Stimulated activated CD8-positive, alpha-beta memory T cell treated with anti-CD3 and anti-CD28 coated beads, Interleukin-4, amount 100 ng/mL, for 1 hour (primary cell): ENCODE results near the gene ANKRD39.

Source experiments
- DNase-seq, 2 donors: peaks; one replicate each; pipeline ENCODE4 v3.0.0-alpha.2; 2020; ENCODE audit warnings: low read depth in 2 of 2, low spot score in 1 of 2

Gene ANKRD39

DNA sequence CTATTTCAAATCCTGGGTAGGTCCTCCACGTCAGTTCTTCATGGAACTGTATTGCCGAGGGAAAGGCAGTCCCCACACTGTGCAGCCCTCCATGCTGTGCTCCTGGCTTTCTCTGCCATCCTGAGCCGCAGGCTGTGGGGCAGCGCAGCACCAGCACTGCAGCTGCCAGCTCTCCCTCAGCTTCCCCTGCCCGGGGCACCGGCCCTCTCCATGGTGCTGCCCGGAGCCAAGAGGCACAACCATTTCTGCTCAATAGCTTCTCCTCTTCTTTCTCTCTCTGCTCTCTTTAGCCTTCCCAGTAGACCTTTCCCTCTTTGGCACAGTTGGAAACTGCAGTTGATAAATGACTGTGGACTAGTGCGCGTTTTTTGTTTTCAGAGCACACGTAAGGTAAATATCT, 26.1 kb downstream of the ANKRD39 start:
- DNase-seq: no peak

DNA sequence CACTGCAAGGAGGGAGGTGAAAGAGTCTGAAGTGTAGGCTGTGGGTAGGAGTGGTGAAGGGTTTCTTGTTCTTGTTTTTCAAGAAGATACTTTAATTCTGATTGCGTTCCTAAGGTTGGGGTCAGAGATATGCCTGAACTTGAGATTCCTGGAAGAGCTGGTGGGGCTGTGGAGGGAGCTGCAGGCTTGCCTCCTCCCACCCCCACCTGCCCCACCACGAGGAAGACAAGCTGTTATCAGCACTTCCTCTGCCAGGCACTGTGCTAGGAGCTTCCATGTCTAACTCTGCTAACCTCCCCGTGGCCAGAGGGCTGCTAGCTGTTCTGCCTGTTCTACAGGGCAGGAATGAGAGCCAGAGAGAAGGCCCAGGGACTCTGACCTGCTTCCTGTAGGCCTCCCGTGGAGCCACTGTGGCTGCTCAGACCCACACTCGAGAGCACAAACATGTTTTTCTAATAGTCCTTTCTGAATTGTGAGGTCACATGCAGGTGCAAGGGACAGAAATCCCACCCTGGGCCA, 27.7 kb downstream of the ANKRD39 start:
- DNase-seq: no peak

DNA sequence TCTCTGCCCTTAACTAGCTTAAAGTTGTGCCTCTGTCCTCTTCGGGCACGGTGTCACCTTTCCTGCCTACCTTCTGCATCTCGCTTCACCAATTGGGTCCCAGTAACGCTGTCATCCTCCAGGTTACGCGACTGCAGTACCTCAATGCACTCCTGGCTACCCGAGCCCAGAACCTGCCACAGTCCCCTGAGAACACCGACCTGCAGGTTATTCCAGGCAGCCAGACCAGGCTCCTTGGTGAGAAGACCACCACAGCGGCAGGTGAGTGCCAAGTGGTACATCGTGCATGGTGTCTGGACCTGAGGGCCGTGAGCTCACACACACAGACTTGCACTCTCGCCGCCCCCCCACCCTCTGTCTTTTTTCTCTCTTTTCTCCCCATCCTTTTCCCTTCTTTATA, 28.9 kb downstream of the ANKRD39 start:
- no peak for DNase-seq

DNA sequence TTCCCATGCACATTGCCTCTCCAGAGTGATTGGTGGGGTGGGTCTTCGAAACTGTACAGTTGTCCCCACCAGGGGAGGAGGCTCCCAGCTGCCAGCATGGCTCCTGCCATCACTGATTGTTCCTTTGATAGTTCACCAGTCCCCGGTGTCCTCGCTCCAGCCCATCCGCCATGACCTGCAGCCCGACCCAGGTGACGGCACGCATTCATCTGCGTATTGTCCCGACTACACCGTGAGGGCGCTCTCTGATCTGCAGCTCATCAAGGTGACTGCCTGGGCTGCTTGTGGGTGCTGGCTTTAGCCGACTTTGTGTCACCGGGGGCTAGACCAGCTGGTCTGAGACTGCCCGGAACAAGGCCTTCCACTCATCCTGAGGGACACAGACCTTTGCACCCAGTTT, 29.4 kb downstream of the ANKRD39 start:
- DNase-seq: no peak

DNA sequence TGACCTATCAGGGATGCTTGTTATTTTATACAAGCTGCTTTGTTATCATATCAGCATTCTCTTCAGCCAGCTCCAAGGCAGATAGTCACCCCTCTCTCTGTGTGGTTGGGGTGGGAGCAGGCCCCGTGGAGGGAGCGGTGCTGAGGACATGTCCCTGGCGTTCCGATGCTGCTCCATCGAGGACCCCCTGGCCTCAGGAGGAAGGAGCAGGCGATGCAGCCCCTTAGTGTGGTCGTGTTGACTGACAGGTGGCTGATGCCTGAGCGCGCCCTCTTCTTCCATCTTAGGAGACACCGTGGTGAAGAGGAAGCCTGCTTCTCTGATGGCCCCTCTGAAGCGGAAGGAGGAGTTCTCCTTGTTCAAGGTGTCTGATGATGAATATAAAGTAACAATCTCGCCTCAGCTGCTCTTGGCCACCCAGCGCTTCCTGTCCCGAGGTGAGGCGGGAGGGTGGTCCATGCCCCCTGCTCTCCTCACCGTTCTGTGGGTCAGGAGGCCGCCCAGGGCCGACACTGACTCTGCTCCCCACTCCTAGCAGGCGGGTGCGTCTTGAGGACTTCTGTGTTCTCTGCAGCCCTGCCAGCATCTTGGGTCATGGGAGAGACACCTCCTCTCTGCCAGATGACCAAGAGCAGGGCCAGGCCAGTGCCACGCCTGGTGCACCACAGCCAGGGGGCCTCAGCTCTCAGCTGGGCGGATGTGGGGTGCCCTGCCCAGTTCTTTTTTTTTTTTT, 31.1 kb downstream of the ANKRD39 start:
- DNase-seq: no peak

DNA sequence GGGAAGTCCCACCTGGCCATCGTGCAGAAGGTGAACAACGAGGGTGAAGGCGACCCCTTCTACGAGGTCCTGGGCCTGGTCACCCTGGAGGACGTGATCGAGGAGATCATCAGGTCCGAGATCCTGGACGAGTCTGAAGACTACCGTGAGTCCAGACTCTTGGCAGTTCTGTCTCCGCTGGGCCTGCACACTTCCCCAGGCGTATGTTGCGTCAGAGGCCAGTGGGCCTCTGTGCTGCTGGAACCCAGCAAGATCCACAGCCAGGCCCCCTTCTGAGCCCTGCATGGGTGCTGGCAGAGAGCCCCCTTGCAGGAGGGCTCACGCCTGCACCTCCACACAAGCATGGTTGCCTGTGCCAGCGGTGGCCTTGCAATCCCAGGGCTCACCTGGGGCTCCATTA, 32.8 kb downstream of the ANKRD39 start:
- DNase-seq: no peak

DNA sequence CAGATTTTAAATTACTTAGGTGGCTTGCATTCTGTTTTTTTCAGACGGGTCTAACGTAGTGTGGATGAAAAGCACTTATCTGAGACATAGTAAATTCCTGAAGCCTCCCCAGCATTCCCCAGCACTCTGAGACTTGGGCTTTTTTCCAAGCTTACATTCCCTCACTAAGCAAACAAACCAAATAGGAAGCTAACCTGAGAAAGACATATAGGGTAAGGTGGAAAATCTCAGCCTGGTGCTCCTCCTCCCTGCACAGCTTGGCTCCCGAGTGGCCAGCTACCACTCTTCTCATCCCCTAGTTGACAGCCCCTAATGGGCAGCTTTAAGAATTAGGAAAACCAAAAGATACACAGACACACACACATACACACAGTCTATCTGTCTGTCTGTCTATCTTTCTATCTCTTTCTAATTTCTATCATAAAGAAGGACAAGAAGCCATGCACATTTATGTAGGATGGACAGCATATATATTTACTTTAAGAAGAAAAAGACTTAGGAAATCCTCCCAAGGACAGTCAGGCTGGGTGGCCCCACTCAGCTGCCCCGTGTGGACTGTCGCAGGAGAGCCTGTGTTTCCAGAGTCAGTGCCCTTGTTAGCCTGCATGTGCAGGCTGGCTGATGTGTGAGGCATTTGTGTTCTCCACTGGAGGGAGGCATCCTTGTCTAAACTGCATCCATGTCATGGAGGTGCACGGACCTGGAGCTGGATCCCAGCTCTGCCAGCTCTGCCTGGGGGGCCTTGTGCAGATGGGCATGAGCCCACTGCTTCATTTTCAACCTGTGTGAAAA, 33.5 kb downstream of the ANKRD39 start:
- no peak for DNase-seq

DNA sequence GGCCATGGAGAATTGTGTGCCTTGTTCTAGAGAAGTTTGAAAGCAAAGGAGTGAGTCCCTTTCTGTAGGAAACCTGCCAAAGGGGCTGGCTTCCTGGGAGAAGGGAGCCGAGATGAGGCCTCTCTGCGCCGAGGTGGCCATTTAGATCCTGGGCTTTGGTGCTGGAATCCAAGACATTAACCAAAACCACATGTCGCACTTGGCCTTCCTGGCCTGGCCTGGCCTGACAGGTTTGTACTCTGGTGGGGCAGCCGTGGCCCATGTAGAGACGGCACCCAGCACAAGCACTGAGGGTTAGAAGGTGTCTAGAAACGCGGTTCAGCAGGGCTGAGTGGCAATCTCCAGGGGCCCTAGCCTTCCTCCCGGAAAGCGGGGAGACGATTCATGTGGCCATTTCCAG, 34.6 kb downstream of the ANKRD39 start:
- DNase-seq: no peak

DNA sequence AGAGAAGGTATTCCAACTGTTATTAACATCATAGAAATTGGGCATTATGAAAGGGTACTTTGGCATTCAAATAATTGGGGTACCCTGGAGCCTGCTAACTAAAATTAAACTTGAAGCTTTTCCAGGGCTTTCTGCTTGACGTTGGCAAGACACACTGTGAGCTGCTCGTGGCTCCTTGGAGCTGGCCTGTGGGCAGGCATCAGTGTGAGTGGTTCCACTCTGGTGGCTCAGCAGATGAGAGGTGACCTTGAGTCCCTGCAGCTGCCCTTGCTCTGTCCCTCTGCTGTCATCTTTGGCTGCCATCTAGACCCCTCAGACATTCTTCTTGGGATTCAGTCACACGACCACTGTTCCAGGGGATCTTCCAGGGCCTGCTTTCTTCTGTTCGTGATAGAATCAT, 35.0 kb downstream of the ANKRD39 start:
- DNase-seq: no peak

DNA sequence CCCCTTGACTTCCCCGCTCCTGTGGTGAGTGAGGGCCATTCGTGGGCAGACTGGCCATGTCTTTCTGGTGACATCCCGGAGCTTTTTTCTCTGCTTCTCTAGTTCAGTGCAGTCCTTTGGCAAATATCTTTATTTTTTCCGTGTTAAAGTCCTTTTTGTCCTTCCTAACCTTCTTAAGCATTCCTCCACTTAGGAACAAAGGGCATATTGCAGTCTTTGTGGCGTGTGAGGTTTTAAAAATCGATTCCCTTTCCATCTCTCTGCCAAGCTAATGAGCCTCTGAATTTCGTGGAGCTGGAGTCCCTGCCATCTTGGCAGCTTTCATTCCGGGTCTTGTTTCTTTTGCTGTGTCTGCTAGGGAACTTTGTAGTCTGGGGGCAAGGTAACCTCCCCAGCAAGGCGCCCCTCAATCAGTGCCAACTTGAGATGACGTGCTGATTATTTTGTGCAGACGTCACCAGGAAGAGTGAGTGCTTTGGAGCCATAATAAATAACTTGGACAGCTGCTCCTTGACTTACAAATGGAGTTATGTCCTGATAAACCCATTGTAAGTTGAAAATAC, 36.6 kb downstream of the ANKRD39 start:
- DNase-seq: no peak

DNA sequence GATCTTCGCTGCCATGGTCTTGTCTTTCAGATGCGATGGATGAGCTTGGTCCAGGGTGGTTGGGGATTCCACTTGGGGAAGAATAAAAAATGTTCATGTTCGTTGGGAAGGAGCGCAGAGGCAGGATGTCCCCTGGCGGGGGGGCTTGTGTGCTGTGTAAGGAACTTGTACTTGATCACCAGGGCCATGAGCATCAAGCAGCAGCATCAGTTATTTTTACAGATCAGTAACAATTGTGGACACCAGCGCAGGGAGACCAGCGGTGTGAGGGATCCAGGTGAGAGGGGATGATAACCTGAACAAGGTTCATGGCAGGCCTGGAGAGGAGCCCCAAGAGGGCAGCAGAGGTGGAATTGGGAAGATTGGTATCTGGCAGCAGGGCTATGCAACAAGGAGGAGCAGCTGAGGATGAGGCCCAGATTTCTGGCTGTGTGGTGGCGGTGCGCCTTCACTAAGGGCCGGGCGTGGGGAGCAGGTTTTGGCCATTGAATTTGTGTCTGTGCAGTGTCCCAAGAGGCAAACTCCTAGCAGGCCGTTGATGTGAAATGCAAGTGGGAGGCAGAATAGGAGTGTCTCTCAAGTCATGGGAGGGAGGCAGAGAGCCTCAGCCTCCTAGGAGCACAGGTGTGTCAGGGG, 37.8 kb downstream of the ANKRD39 start:
- no peak for DNase-seq

DNA sequence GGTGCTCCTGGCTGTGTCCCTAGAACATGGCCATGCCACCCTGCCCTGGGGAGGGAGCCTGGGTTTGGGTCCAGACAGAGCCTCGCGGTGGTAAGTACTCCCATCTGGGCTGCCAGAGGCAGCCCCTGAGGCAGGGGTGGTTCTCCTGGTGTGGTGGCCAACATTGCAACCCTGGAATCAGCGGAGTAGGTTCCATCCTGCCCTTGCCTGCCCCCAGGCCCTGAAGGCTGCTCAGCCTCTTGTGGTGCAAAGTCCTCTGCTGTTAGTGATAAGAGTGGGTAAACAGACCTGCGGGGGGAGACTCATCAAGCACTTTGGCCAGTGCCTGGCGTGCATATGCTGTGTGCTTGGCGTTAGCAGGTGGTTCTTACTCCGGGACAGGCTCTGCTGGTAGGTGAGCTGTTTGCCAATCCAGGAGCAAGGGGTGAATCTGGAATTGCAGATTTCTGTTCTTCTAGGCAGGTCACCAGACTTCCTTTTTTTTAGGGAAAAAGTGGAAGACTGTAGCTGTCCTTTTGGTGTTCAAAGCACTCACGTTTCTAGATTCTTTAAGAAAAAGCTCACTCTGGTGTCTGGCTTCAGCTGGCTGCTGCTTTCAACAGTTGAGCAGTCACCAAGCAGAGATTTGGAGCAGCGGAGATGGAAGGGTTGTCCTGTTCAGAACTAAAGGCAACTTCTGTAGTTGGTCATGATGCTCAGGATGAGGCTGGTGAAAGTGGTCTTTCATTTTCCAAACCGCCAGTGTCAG, 38.5 kb downstream of the ANKRD39 start:
- no peak for DNase-seq

DNA sequence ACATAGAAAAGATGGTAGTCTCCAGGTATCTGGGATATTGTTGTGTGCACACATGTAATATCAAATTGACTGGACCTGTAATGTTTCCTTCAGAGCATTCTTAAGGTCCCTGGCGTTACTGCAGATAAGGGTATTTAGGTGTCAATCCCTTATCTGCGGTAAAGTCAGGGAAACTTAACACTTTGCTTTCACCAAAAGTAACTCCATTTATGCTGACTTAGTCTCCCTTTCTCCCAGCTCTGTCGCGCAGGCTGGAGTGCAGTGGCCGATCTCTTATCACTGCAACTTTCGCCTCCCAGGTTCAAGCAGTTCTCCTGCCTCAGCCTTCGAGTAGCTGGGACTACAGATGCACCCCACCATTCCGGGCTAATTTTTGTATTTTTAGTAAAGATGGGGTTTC, 39.9 kb downstream of the ANKRD39 start:
- no peak for DNase-seq

DNA sequence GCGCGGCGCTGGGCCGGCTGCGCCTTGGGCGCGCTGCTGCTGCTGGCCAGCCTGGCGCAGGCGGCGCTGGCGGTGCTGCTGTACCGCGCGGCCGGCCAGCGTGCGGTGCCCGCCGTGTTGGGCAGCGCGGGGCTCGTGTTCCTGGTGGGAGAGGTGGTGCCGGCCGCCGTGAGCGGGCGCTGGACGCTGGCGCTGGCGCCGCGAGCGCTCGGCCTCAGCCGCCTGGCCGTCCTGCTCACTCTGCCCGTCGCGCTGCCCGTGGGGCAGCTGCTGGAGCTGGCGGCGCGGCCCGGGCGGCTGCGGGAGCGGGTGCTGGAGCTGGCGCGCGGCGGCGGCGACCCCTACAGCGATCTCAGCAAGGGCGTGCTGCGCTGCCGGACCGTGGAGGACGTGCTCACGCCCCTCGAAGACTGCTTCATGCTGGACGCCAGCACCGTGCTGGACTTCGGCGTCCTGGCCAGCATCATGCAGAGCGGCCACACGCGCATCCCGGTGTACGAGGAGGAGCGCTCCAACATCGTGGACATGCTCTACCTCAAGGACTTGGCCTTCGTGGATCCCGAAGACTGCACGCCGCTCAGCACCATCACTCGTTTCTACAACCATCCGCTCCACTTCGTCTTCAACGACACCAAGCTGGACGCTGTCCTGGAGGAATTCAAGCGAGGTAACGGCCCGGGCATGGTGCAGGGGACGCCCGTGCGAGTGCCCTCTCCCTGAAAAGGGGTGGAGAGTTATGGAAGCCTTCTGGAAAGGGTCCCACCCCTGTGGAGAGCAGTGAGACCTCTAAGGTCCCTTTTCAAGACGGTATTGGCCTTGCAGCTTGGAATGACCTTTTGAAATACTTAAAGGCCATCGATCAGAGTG, 40.7 kb downstream of the ANKRD39 start:
- DNase-seq: no peak

DNA sequence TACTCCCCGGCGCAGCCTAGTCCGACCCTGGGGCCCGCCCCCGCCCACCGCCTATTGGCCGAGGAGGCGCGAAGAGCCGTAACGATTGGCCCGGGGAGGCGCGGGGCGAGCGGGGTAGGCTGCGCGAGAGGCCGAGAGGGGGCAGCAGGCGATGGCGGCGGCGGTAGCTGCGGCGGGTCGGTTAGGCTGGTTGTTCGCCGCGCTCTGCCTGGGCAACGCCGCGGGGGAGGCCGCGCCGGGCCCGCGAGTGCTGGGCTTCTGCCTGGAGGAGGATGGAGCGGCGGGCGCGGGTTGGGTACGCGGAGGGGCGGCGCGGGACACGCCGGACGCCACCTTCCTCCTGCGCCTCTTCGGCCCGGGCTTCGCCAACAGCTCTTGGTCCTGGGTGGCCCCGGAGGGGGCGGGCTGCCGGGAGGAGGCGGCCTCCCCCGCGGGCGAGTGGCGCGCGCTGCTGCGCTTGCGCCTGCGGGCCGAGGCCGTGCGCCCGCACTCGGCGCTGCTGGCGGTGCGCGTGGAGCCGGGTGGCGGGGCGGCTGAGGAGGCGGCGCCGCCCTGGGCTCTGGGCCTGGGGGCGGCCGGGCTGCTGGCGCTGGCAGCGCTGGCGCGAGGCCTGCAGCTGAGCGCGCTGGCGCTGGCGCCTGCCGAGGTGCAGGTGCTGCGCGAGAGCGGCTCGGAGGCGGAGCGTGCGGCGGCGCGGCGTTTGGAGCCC, 41.5 kb downstream of the ANKRD39 start, which contains the start of gene CNNM3:
CNNM3 (plus strand) TSS at position 142 of the 709 bp plus-strand sequence; CDS start at position 152, 10 bp downstream.
- DNase-seq: peak; percentile 84 to 92

DNA sequence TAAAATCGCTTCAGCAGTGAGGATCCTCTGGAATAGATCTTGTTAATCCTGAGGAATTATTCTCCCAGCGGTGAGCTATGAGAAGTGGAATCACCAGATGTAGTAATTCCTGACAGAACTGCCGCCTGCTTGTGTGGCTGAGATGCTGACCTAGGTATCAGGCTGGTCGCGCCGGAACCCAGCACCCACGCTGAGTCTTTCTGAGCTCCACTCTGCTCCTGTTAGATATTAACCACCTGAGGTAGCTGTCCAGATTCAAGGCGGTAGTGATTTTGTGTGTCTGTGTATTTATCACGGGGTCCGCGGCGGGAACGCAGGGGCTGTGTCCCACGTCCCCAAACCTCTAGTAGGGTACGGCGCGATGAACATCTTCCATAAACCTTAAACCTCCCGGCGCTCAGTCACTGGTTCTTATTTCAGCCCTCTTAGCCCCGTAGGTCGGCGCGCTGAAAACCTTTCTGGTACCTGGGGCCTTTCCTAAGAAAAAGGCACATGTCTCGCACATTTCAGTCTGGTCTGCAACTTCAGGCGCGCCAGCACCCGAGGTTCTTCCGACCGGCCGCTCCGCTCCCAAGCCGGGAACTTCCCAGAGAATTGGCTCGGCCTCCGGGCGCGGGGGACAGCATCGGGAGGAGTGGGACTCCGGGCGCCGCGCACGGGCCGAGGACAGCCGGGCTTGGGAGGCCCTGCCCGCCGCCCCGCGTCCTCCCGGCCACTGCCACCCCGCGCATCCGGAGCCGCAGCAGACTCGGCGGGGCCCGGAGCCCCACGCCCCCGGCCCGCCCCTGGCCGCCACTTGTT, 42.3 kb downstream of the ANKRD39 start:
- no peak for DNase-seq

DNA sequence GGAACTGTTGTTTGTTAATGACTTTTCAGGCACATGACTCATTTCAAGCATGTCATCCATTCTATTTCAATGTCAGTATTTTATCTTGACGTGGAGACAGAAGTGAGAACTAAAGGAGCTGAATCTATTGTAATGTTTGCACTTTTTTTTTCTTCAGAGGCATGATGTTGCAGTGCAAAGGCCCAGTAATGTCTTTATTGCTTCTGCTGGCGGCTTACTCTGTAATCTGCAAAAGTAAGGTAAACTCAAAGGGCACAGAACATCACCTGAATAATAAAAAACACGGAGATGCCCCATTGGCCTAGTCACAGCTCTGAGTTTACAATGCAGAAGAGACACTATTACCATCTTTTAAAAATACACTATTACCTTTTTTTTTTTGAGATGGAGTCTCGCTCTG, 44.2 kb downstream of the ANKRD39 start:
- no peak for DNase-seq

DNA sequence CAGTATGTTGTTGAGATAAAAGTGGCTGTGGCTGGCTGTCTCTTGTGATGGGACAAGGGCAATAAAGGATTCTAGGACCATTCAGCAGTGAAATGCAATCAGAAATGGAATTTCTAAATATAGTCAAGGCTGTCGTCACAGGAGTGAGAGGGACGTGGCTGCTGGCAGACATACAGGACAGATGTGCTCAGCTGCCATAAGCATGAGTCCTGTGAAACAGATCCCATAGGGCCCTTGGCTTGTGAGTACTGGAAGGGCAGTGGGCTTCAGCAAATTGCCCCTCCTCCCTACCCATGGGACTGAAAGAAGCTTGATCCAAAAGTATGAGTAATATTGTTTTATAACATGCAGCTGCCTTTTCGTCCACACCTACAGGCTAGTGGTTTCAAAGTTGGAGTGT, 45.9 kb downstream of the ANKRD39 start:
- DNase-seq: no peak
